ENCODE data around the gene LHX8. TPM values are rescaled to one million over a fixed set of nuclear protein-coding genes. Genes with fewer than 3 reads are reported as not detected.

LHX8 gene
- polyA plus RNA-seq (2013, experiment 1 of 2) = not detected
- not detected for polyA plus RNA-seq (2013, experiment 2 of 2)

GRCh38 chr1:75133750-75134646, at the start of gene LHX8:
Gene LHX8, plus strand, starts transcription at chr1:75134388. Its CDS starts 2,227 bp downstream, at chr1:75136615.
- peak; percentile 22 for DNase-seq
- Histone ChIP-seq H3K18ac (ENCODE audit: low read depth in 1 of 2, low read length in 2 of 2) (no peak within 1 kb of the TSS), H3K14ac (ENCODE audit: low read length in 2 of 2) (no peak within 1 kb of the TSS), H2BK120ac (ENCODE audit: low read depth, low read length) (no peak within 1 kb of the TSS), H3K27me3 (ENCODE audit: control insufficient read depth in 1 of 2, insufficient read depth in 1 of 2, low read length in 2 of 2) (peaks cover 92 to 98% of the 10 kb centered on the region in 2 experiments), H3K4me2 (ENCODE audit: low read length, poor library complexity, severe bottlenecking) (peak within 1 kb of the TSS; percentile 62), H3K23ac (ENCODE audit: low read length in 2 of 2) (no peak within 1 kb of the TSS), H3K4ac (ENCODE audit: low read depth in 1 of 2, low read length in 2 of 2) (no peak within 1 kb of the TSS), H2AK5ac (ENCODE audit: low read length, severe bottlenecking) (no peak within 1 kb of the TSS), H3K79me1 (replicated peaks; ENCODE audit: low read length, poor library complexity, severe bottlenecking) (no peaks in the 10 kb centered on the region), H4K8ac (ENCODE audit: low read length) (no peak within 1 kb of the TSS), H3K4me1 (ENCODE audit: control insufficient read depth, insufficient read depth, low read depth, low read length) (peaks cover 26% of the 10 kb centered on the region), H2BK15ac (ENCODE audit: low read depth, poor library complexity, severe bottlenecking) (no peak within 1 kb of the TSS), H3K27ac (ENCODE audit: low read length, poor library complexity, severe bottlenecking) (no peak within 1 kb of the TSS), H3K9me3 (ENCODE audit: control insufficient read depth, low read length) (peaks cover 8% of the 10 kb centered on the region), H2BK5ac (ENCODE audit: low read depth, low read length, poor library complexity, severe bottlenecking) (no peak within 1 kb of the TSS), H2BK12ac (ENCODE audit: low read length in 2 of 2) (no peak within 1 kb of the TSS), H4K91ac (ENCODE audit: low read length) (no peak within 1 kb of the TSS), H3K4me3 (ENCODE audit: insufficient read depth in 1 of 2, low read depth in 1 of 2, low read length in 2 of 2) (peak within 1 kb of the TSS in 1 of 2 experiments; percentile 73), H3K9ac (ENCODE audit: low read length) (no peak within 1 kb of the TSS), H2AFZ (ENCODE audit: low read depth, low read length) (no peak within 1 kb of the TSS), H3K36me3 (ENCODE audit: control insufficient read depth in 1 of 2, insufficient read depth in 2 of 2, low read depth in 1 of 2, low read length in 2 of 2) (no peaks in the 10 kb centered on the region)
- WGBS = 3% methylated on average over 20 of the region's 23 CpGs

GRCh38 chr1:75085931-75086330, 48.3 kb upstream of the LHX8 start:
- Histone ChIP-seq H3K4me3 (ENCODE audit: insufficient read depth in 1 of 2, low read depth in 1 of 2, low read length in 2 of 2) (no peak overlapping the region), H3K14ac (ENCODE audit: low read length in 2 of 2) (no peak overlapping the region), H2BK15ac (ENCODE audit: low read depth, poor library complexity, severe bottlenecking) (no peak overlapping the region), H2BK5ac (ENCODE audit: low read depth, low read length, poor library complexity, severe bottlenecking) (no peak overlapping the region), H4K91ac (ENCODE audit: low read length) (no peak overlapping the region), H2BK120ac (ENCODE audit: low read depth, low read length) (no peak overlapping the region), H3K23ac (ENCODE audit: low read length in 2 of 2) (no peak overlapping the region), H4K8ac (ENCODE audit: low read length) (no peak overlapping the region), H3K27ac (ENCODE audit: low read length, poor library complexity, severe bottlenecking) (no peak overlapping the region), H3K9ac (ENCODE audit: low read length) (no peak overlapping the region), H3K27me3 (ENCODE audit: control insufficient read depth in 1 of 2, insufficient read depth in 1 of 2, low read length in 2 of 2) (no peaks in the 10 kb centered on the region), H3K4me1 (ENCODE audit: control insufficient read depth, insufficient read depth, low read depth, low read length) (no peaks in the 10 kb centered on the region), H2BK12ac (ENCODE audit: low read length in 2 of 2) (no peak overlapping the region), H3K4me2 (ENCODE audit: low read length, poor library complexity, severe bottlenecking) (no peak overlapping the region), H3K36me3 (ENCODE audit: control insufficient read depth in 1 of 2, insufficient read depth in 2 of 2, low read depth in 1 of 2, low read length in 2 of 2) (no peaks in the 10 kb centered on the region), H3K79me1 (replicated peaks; ENCODE audit: low read length, poor library complexity, severe bottlenecking) (no peaks in the 10 kb centered on the region), H2AFZ (ENCODE audit: low read depth, low read length) (no peak overlapping the region), H2AK5ac (ENCODE audit: low read length, severe bottlenecking) (no peak overlapping the region), H3K4ac (ENCODE audit: low read depth in 1 of 2, low read length in 2 of 2) (no peak overlapping the region), H3K9me3 (ENCODE audit: control insufficient read depth, low read length) (no peaks in the 10 kb centered on the region), H3K18ac (ENCODE audit: low read depth in 1 of 2, low read length in 2 of 2) (no peak overlapping the region)
- WGBS = 100% methylated on average over 1 of the region's 1 CpG
- DNase-seq = no peak

- Histone ChIP-seq H3K4ac (ENCODE audit: low read depth in 1 of 2, low read length in 2 of 2) (no peak overlapping the region), H2AK5ac (ENCODE audit: low read length, severe bottlenecking) (no peak overlapping the region), H3K14ac (ENCODE audit: low read length in 2 of 2) (no peak overlapping the region), H2BK5ac (ENCODE audit: low read depth, low read length, poor library complexity, severe bottlenecking) (no peak overlapping the region), H3K9me3 (ENCODE audit: control insufficient read depth, low read length) (no peaks in the 10 kb centered on the region), H4K91ac (ENCODE audit: low read length) (no peak overlapping the region), H3K4me1 (ENCODE audit: control insufficient read depth, insufficient read depth, low read depth, low read length) (no peaks in the 10 kb centered on the region), H3K4me2 (ENCODE audit: low read length, poor library complexity, severe bottlenecking) (no peak overlapping the region), H2BK120ac (ENCODE audit: low read depth, low read length) (no peak overlapping the region), H3K27ac (ENCODE audit: low read length, poor library complexity, severe bottlenecking) (no peak overlapping the region), H3K23ac (ENCODE audit: low read length in 2 of 2) (no peak overlapping the region), H3K36me3 (ENCODE audit: control insufficient read depth in 1 of 2, insufficient read depth in 2 of 2, low read depth in 1 of 2, low read length in 2 of 2) (no peaks in the 10 kb centered on the region), H3K79me1 (replicated peaks; ENCODE audit: low read length, poor library complexity, severe bottlenecking) (no peaks in the 10 kb centered on the region), H3K4me3 (ENCODE audit: insufficient read depth in 1 of 2, low read depth in 1 of 2, low read length in 2 of 2) (no peak overlapping the region), H3K9ac (ENCODE audit: low read length) (no peak overlapping the region), H3K27me3 (ENCODE audit: control insufficient read depth in 1 of 2, insufficient read depth in 1 of 2, low read length in 2 of 2) (no peaks in the 10 kb centered on the region), H2AFZ (ENCODE audit: low read depth, low read length) (no peak overlapping the region), H4K8ac (ENCODE audit: low read length) (no peak overlapping the region), H2BK12ac (ENCODE audit: low read length in 2 of 2) (no peak overlapping the region), H2BK15ac (ENCODE audit: low read depth, poor library complexity, severe bottlenecking) (no peak overlapping the region), H3K18ac (ENCODE audit: low read depth in 1 of 2, low read length in 2 of 2) (no peak overlapping the region)
- whole genome bisulfite sequencing = 100% methylated on average over 1 of the region's 2 CpGs
- DNase-seq = no peak
Observed at GRCh38 chr1:75087278-75087677, 46.9 kb upstream of the LHX8 start.

- Histone ChIP-seq H3K4me1 (ENCODE audit: control insufficient read depth, insufficient read depth, low read depth, low read length) (no peaks in the 10 kb centered on the region), H3K27me3 (ENCODE audit: control insufficient read depth in 1 of 2, insufficient read depth in 1 of 2, low read length in 2 of 2) (no peaks in the 10 kb centered on the region), H2BK15ac (ENCODE audit: low read depth, poor library complexity, severe bottlenecking) (no peak overlapping the region), H3K36me3 (ENCODE audit: control insufficient read depth in 1 of 2, insufficient read depth in 2 of 2, low read depth in 1 of 2, low read length in 2 of 2) (no peaks in the 10 kb centered on the region), H2AFZ (ENCODE audit: low read depth, low read length) (no peak overlapping the region), H3K23ac (ENCODE audit: low read length in 2 of 2) (no peak overlapping the region), H3K27ac (ENCODE audit: low read length, poor library complexity, severe bottlenecking) (no peak overlapping the region), H2BK120ac (ENCODE audit: low read depth, low read length) (no peak overlapping the region), H3K18ac (ENCODE audit: low read depth in 1 of 2, low read length in 2 of 2) (no peak overlapping the region), H4K91ac (ENCODE audit: low read length) (no peak overlapping the region), H4K8ac (ENCODE audit: low read length) (no peak overlapping the region), H2AK5ac (ENCODE audit: low read length, severe bottlenecking) (no peak overlapping the region), H3K9ac (ENCODE audit: low read length) (no peak overlapping the region), H2BK5ac (ENCODE audit: low read depth, low read length, poor library complexity, severe bottlenecking) (no peak overlapping the region), H3K4me2 (ENCODE audit: low read length, poor library complexity, severe bottlenecking) (no peak overlapping the region), H3K9me3 (ENCODE audit: control insufficient read depth, low read length) (no peaks in the 10 kb centered on the region), H2BK12ac (ENCODE audit: low read length in 2 of 2) (no peak overlapping the region), H3K79me1 (replicated peaks; ENCODE audit: low read length, poor library complexity, severe bottlenecking) (no peaks in the 10 kb centered on the region), H3K4me3 (ENCODE audit: insufficient read depth in 1 of 2, low read depth in 1 of 2, low read length in 2 of 2) (no peak overlapping the region), H3K14ac (ENCODE audit: low read length in 2 of 2) (no peak overlapping the region), H3K4ac (ENCODE audit: low read depth in 1 of 2, low read length in 2 of 2) (no peak overlapping the region)
- no peak for DNase-seq
- WGBS = 79% methylated on average over 3 of the region's 3 CpGs
Observed at GRCh38 chr1:75092141-75092540, 42.0 kb upstream of the LHX8 start.
